ENCODE measurements around the gene SLC7A8. TPM values are rescaled to one million over a fixed set of nuclear protein-coding genes. Genes with fewer than 3 reads are reported as not detected.

The SLC7A8 gene
- total and polyA plus RNA-seq, 2 donors (not counting 1 experiment from before 2014, with no cell fraction given), result 0.25 to 1.1 TPM

DNA sequence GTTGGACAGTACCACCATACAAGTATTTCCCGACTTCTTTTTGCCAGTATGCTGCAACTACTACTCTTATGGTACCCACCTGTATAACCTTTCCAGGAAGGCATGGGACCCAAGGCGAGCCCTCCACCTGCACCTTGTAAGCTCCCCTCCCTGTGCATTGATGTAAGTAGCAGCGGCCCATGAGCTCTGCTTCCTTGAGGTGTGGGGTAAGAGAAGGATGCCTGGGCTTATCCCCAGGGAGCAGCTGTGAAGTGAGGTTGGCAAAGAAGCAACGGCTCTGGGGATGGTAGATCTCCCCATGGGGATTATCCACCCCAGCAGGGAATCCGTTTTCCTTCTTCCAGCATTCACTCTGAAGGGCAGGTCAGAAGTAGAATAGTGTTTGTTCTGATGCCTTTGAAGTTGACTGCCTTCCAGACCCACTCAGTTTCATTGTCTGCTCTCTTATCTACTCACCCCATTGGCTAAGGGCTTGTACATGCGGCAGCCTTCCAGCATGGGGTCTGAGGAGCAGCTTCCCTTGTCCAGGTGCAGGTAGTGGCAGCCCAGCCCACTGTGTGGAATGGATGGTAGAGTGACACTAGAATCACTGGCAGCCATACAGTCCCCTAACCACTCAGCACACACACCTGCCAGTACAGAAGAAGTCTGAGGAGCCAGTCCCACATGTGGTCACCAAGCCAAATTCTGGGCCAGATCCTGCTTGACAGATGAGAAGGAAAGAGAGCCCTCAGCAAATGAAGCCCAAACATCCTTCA, 82.1 kb downstream of the SLC7A8 start:
- TF ChIP-seq, protein P1, sequence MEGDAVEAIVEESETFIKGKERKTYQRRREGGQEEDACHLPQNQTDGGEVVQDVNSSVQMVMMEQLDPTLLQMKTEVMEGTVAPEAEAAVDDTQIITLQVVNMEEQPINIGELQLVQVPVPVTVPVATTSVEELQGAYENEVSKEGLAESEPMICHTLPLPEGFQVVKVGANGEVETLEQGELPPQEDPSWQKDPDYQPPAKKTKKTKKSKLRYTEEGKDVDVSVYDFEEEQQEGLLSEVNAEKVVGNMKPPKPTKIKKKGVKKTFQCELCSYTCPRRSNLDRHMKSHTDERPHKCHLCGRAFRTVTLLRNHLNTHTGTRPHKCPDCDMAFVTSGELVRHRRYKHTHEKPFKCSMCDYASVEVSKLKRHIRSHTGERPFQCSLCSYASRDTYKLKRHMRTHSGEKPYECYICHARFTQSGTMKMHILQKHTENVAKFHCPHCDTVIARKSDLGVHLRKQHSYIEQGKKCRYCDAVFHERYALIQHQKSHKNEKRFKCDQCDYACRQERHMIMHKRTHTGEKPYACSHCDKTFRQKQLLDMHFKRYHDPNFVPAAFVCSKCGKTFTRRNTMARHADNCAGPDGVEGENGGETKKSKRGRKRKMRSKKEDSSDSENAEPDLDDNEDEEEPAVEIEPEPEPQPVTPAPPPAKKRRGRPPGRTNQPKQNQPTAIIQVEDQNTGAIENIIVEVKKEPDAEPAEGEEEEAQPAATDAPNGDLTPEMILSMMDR (IDR thresholded peaks at IDR 0.05), result no peak
- no peak for TF ChIP-seq EZH2 (IDR thresholded peaks at IDR 0.05; ENCODE audit: borderline replicate concordance, insufficient read depth, low read depth, low read length, poor library complexity, severe bottlenecking)
- no peaks in the 10 kb centered on the region for H3K27me3 Mint-ChIP-seq
- ChIA-PET CTCF (interaction anchor here (1.7 kb wide), 1 partner anchor 33 kb away, joined by 5 read pairs; no protein-coding TSS in a partner anchor), POLR2A (interaction anchor here (0.5 kb wide), 1 partner anchor 28 kb away, joined by 5 read pairs; no protein-coding TSS in a partner anchor)
- Histone ChIP-seq H3K9ac (ENCODE audit: low read length) (no peak overlapping the region), H3K27me3 (replicated peaks in 1 of 4; ENCODE audit: control extremely low read depth in 1 of 4, control insufficient read depth in 3 of 4, insufficient read depth in 4 of 4, low read length in 3 of 4) (no peaks in the 10 kb centered on the region), H3K36me3 (replicated peaks in 1 of 2; ENCODE audit: control extremely low read depth in 1 of 2, control insufficient read depth in 1 of 2, extremely low read depth in 1 of 2, insufficient read depth in 2 of 2, low read length in 1 of 2) (peaks cover 5 to 25% of the 10 kb centered on the region in 2 experiments), H3K9me3 (ENCODE audit: control extremely low read depth in 1 of 3, control insufficient read depth in 2 of 3, insufficient read depth in 1 of 3, low read length in 2 of 3) (no peaks in the 10 kb centered on the region), H3K79me2 (ENCODE audit: control insufficient read depth, insufficient read depth, low read length) (peaks cover 35% of the 10 kb centered on the region), H3K4me3 (ENCODE audit: control extremely low read depth in 1 of 5, extremely low read depth in 1 of 5, insufficient read depth in 1 of 5, low read depth in 2 of 5, low read length in 4 of 5) (no peak overlapping the region), H3K4me2 (replicated peaks; ENCODE audit: low read depth, low read length, poor library complexity, severe bottlenecking) (no peak overlapping the region), H2AFZ (ENCODE audit: insufficient read depth, low read depth, low read length, poor library complexity, severe bottlenecking) (no peak overlapping the region), H3K27ac (ENCODE audit: low read length in 2 of 2) (no peak overlapping the region), H4K20me1 (ENCODE audit: control insufficient read depth, insufficient read depth, low read length, poor library complexity, severe bottlenecking) (peaks cover 5% of the 10 kb centered on the region), H3K4me1 (ENCODE audit: control insufficient read depth in 2 of 2, insufficient read depth in 2 of 2, low read length in 2 of 2) (peaks cover 7 to 9% of the 10 kb centered on the region in 2 donors)
- ATAC-seq (ENCODE audit: low read depth), result no peak
- H3K27ac Mint-ChIP-seq, result no peak overlapping the region
- no peaks in the 10 kb centered on the region for H3K9me3 Mint-ChIP-seq (ENCODE audit: insufficient read depth)
- WGBS (ENCODE audit: insufficient coverage), result 100% methylated on average over 1 of the region's 6 CpGs
- DNase-seq, result no peak
- peaks cover 21% of the 10 kb centered on the region for H3K4me1 Mint-ChIP-seq
- H3K4me3 Mint-ChIP-seq, result no peak overlapping the region
- intact Hi-C loops (cut with micrococcal nuclease), result no loop called here

All from B cell (primary cell).